GM18909 (cell line): ENCODE data around the gene IQCE.

Experiments used
- ATAC-seq: cut with Tn5 transposase; IDR thresholded peaks from one replicate; pipeline ENCODE4 v1.9.1; 2021; ENCODE audit warnings: mild to moderate bottlenecking; ENCODE audit not compliant: unreplicated experiment, poor library complexity

Gene IQCE

GRCh38 chr7:2558629-2559282 is at the start of gene IQCE:
TSS of gene IQCE (plus strand) at chr7:2558979. CDS start at chr7:2559182, 203 bp downstream.
- peak; percentile 62 for ATAC-seq

- no peak for ATAC-seq
These were observed 49.4 kb upstream of the IQCE start for GRCh38 chr7:2509298-2509906.

- no peak for ATAC-seq
These were observed 48.5 kb upstream of the IQCE start for GRCh38 chr7:2510130-2510776.

- ATAC-seq, result no peak
These were observed 47.6 kb upstream of the IQCE start for GRCh38 chr7:2510909-2511768.

- no peak for ATAC-seq
These were observed 47.0 kb upstream of the IQCE start for GRCh38 chr7:2511769-2512168.

- no peak for ATAC-seq
These were observed 46.6 kb upstream of the IQCE start for GRCh38 chr7:2512179-2512661.

- no peak for ATAC-seq
These were observed 46.1 kb upstream of the IQCE start for GRCh38 chr7:2512713-2513112.

GRCh38 chr7:2513702-2514101 is 45.1 kb upstream of the IQCE start:
- no peak for ATAC-seq

GRCh38 chr7:2514473-2515423 is 44.0 kb upstream of the IQCE start:
- no peak for ATAC-seq

GRCh38 chr7:2515424-2516193 is 43.2 kb upstream of the IQCE start:
- ATAC-seq, result no peak

GRCh38 chr7:2516194-2516555 is 42.6 kb upstream of the IQCE start:
- ATAC-seq, result no peak

GRCh38 chr7:2517026-2517425 is 41.8 kb upstream of the IQCE start:
- ATAC-seq, result no peak

GRCh38 chr7:2517678-2518507 is 40.9 kb upstream of the IQCE start:
- ATAC-seq, result no peak

GRCh38 chr7:2518737-2519118 is 40.1 kb upstream of the IQCE start:
- no peak for ATAC-seq

GRCh38 chr7:2519119-2519930 is 39.5 kb upstream of the IQCE start, which contains the start of gene LFNG:
TSS of gene LFNG (plus strand) at chr7:2519774. CDS start at chr7:2519862, 88 bp downstream.
- ATAC-seq, result peak; percentile 84

GRCh38 chr7:2520131-2520760 is 38.5 kb upstream of the IQCE start:
- peak; percentile 4 for ATAC-seq
